GM19238 (cell line): ENCODE measurements around the gene GTPBP6.
A peak's percentile ranks its signal among the peaks of the same experiment; 100 is the strongest.

ENCODE experiments used
- DNase-seq: peaks from one replicate; pipeline ENCODE4 v3.0.0; 2011; ENCODE audit warnings: low spot score; ENCODE audit not compliant: insufficient read length

GTPBP6 gene, protein sequence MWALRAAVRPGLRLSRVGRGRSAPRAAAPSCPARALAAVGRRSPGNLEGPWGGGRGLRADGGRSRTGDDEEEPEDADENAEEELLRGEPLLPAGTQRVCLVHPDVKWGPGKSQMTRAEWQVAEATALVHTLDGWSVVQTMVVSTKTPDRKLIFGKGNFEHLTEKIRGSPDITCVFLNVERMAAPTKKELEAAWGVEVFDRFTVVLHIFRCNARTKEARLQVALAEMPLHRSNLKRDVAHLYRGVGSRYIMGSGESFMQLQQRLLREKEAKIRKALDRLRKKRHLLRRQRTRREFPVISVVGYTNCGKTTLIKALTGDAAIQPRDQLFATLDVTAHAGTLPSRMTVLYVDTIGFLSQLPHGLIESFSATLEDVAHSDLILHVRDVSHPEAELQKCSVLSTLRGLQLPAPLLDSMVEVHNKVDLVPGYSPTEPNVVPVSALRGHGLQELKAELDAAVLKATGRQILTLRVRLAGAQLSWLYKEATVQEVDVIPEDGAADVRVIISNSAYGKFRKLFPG

DNA sequence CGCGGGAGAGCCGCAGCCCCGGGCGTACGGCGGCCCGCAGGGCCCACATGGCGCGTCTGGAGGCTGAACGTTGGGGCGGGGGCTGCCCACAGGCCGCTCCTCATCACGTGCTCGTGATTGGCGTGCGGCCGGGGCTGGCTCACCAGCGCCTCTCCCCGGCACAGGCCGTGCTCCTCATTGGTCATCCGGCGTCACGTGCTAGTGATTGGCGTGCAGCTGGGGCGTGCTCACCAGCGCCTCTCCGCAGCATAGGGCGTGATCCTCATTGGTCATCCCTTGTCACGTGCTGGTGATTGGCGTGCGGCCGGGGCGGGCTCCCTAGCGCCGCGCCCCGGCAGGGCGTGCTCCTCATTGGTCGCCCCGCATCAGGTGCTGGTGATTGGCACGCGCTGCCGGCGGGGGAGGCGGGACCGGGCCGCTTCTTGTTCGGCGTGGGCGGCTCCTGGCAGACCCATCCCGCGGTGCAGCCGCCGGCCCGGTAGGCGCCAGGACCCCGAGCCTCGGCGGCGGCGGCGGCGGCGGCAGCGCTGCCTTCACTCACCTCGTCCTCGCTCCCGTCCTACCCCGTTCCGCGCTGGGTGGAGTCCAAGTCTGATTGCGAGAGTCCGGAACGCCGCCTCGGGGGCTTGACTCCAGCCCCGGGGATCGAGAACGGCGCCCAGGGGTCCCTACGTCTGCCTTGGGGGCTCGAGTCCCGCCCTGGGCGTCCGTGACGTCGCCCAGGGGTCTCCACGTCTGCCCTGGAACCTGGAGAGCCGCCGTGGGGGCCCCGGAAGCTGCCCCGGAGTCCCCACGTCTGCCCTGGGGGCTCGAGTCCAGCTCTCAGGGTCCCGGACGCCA is at the start of gene GTPBP6:
Gene GTPBP6, minus strand, starts transcription at position 58 of the 840 bp plus-strand sequence. Its CDS starts 9 bp downstream, at position 49.
- peak; percentile 97 for DNase-seq

DNA sequence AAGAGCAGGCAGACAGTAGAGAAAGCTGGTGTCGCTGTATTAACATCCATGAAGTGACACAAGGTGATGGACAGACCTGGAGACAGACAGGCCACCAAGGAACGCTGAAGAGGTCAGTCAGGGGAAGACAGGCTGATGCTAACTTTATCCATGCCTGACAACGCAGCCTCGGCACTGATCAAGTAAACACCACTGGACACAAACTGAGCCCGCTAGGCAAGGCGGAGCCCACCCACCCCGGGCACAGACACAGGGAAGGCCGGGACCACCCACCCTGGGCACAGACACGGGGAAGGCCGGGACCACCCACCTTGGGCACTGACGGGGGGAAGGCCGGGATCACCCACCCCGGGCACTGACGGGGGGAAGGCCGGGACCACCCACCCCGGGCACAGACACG is 49.3 kb upstream of the GTPBP6 start:
- no peak for DNase-seq

DNA sequence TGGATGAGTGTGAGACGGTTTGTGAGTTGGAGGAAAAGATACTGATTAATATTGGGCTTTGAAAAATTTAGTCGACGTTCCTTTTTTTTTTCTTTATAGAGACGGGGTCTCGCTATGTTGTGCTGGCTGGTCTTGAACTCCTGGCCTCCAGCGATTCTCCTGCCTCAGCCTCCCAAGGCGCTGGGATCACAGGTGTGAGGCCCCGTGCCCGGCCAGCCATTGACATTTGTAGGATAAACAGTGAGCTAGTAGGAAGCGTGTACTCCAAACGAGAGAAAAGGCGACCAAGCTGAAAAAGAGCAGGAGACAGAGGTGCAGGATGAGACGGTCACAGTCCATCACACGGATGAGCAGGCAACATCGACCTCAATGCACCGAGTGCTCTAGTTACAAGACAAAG is 48.8 kb upstream of the GTPBP6 start:
- no peak for DNase-seq

DNA sequence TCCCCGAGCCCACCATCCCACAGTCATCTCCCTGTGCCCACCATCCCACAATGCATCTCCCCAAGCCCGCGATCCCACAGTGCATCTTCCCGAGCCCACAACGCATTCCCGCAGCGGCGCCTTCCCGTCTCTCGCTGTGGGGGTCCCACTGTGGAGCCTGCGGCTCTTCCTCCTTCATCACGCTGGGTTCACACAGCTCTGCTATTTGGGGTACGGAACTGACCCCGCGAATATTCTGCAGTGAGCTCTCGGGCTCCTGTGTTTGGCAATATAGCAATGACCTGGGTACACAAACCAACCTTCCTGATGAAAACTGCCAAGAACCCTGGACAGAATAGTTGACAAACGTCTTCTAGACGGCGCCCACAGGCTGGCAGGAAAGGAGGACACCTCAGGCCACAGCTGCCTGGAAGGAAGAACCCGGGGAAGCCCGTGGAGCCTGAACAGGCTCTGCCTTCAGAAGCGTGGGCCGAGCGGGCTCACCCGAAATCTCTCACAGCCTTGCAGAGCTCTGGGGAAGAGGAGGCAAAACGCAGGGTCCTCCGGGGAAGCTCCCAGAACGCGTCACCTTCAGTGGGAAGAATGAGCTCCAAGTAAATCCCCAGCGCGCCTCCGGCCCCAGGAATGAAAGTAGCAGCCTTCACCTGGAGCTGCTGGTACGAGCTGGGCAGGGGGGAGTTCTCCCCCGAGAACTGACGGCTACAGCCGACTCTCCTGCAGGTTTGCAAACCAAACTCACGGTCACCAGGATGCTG is 45.2 kb upstream of the GTPBP6 start:
- no peak for DNase-seq

DNA sequence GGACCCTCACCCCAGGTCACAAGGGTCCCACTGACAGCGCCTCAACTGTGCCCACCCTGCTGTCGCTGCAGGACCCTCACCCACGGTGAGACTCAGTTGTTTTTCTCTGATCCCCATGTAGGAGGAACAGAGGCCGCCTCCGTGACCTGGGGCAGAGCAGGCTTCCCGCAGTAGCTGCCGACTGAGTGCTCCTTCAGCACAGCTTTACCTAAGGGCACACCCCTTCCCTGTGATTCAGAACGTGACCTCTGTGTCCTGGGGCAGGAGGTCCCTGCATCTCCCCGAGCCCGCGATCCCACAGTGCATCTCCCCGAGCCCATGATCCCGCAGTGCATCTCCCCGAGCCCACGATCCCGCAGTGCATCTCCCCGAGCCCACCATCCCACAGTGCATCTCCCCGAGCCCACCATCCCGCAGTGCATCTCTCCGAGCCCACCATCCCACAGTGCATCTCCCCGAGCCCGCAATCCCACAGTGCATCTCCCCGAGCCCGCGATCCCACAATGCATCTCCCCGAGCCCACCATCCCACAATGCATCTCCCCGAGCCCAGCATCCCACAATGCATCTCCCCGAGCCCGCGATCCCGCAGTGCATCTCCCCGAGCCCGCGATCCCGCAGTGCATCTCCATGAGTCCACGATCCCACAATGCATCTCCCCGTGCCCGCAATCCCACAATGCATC is 44.5 kb upstream of the GTPBP6 start:
- no peak for DNase-seq

DNA sequence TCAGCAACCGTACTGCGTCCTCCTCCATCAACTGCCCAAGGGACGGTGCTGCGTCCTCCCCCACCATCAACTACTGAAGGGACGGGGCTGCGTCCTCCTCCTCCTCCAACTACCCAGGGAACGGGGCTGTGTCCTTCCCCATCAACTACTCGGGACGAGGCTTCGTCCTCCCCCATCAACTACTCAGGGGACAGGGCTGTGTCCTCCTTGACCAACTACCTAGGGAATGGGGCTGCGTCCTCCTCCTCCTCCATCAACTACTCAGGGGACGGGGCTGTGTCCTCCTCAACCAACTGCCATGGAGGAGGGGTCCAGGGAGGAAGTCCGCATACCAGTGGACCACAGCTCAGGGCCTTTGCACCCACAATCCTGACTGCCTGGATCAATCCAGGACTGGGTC is 43.8 kb upstream of the GTPBP6 start:
- DNase-seq = no peak

DNA sequence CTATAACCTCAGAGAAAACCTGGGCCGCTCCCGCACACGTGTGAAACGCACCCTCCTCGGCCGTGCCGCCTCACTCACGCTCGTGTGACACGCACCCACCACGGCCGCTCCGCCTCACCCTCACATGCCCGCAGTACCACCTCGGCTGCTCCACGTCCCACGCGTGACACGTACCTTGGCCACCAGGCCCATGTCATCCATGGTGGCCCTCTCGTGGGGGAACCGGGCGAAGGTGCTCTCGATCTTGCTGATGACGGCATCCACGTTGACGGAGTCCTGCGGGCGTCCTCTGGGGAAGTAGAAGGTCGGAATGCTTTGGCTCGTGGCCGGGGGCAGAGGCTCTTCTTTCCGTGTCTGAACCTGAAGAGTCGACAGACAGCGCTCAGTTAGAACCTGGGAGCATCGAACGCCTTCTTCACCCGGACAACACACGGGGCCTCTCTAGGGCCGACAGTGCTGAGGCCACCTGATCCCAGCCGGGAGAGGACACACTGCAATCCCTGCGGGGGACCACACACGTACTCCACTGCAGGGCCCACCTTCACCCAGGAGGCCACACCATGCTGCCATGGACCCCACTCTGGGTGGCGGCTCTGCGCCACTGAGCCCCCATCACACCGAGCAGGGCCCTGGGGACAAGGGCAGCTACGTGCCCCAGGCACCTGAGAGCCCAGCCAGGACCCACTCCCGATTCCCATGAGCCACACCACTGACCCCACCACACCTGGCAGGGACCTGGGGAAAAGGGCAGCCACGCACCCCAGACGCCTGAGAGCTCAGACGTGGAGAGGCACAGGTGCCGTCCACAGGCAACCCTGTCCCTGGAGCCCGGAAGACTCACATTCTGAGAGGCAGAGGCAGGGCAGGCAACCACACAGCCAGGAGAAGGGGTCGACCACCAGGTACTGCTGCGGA is 42.9 kb upstream of the GTPBP6 start:
- DNase-seq = no peak

DNA sequence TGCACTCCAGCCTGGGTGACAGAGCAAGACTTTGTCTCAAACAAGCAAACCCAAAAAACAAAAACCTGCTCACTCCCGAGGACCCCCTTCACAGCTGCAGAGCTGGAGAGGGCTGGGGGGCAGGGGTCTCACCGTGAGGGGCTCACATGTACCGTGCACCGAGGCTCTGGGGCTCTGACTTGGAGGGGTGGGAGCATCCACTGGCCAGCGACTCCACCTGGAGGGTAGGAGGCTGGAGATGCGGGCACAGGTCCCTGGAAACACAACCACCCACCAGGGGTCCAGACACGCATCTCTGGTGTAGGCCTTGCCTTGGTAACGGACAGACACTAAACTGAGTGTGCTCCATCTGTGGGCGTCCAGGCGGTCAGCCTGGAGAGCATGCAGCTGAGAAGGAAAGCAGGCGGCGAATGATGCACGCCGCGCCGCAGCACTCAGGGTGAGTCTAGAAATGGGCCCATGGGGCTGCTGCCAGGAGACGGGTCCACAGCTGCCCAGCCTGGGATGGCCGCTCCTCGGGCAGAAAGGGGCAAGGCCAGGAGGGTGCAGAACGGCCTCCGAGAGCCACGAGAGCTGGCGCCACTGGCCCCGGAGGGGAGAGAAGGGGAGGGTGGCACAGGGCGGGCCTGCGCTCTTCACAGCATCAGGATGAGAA is 42.0 kb upstream of the GTPBP6 start:
- DNase-seq = no peak

DNA sequence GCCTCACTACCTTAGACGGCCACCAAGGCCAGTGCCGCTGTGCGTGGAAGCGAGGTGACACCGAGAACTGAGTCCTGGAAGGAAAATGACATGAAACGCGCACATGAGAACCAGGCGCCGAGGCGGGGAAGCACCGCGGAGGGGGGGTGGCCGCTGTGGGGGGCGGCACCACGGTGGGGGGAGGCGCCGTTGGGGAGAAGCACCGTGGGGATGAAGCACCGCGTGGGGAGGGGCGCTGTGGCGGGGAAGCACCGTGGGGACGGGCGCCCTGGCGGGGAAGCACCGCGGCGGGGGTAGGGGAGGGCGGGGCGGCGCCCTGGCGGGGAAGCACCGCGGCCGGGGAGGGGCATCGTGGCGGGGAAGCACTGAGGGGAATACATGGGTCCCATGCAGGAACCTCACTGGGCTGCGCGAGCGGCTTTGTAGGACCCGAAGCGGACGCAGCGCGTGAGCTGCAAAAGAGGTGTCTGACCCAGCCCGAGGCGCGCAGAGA is 40.1 kb upstream of the GTPBP6 start:
- DNase-seq = no peak

DNA sequence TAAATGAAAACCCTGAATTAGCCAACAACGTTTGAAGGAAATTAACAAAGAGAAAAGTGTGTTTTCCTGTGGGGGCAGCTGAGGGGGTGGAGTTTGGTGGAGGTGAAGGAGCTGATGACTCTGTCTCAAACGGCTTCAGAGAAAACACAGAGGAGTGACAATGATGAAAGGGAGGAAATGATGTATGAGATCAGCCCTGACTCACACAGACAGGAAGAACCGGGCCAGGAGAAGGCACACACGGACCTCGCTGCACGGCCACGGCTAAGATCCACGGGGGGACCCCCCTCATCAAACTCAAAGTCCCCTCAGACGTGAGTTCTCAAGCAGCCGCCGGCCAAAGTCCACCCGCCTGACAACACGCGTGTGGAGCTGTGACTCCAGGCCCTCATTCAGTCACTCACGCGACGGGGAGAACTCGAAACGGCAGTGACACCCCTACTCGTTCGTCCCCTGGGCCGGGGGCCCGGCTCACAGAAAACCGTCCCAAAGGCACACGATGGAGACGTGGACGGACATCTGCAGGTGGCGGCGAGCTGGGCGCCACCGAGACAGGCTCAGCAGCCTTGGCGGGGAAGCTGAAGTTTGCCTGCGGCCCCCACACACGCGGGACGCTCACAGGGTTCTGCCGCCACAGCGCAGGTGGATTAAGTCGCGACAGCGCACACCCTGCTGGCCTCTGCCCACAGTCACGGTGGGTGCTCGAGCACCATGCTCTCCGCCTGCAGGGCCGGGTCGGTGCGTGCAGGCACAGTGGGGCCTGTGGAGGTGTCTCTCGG is 39.3 kb upstream of the GTPBP6 start:
- no peak for DNase-seq

DNA sequence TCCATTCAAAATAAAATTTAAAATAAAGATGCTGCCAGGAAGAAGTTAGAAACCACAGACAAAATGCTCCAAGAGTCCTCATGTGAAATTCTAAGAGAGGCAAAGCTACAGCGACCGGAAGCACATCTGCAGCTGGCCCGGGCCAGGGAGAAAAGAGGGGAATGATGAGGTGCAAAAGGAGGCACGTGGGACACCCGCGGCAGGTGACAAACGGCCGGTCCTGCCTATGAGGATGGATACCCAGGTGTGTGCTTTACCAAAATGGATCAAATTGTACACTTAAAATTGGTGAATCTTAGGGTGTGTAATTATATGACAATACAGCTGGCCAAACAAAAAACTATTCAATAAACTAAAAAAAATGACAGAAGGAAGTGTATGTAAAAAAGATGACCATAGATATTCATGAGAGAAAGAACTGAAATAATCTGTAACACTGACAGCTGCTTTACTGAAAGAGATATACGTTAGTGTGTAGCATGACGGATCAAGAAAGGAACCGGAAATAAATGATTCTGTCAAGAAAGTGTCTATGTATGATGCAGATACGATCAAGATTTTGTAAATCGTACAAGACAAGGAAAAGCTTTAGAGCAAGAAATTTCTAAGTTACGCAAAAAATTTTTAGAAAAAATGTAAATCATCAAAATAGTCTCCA is 38.6 kb upstream of the GTPBP6 start:
- DNase-seq = no peak

DNA sequence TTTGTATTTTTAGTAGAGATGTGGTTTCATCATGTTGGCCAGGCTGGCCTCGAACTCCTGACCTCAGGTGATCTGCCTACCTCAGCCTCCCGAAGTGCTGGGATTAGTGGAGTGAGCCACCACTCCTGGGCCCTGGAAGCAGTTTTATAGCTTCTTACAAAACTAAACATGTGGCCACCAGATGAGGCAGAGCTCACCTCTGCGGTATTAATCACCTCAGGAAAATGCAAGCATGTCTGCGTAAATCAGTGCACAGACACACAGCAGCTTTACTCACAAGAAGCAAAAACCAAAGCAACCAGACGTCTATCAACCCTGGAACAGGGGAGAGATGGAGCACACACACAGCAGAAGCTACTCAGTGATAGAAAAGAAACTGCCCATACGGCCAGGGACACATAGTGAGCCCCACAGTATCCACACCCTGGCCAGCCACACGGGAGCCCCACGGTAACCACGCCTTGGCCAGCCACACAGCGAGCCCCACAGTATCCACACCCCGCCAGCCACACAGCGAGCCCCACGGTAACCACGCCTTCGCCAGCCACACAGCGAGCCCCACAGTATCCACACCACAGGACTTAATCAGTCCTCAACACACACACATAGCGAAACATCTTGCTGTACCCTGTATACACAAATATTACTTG is 37.9 kb upstream of the GTPBP6 start:
- no peak for DNase-seq

DNA sequence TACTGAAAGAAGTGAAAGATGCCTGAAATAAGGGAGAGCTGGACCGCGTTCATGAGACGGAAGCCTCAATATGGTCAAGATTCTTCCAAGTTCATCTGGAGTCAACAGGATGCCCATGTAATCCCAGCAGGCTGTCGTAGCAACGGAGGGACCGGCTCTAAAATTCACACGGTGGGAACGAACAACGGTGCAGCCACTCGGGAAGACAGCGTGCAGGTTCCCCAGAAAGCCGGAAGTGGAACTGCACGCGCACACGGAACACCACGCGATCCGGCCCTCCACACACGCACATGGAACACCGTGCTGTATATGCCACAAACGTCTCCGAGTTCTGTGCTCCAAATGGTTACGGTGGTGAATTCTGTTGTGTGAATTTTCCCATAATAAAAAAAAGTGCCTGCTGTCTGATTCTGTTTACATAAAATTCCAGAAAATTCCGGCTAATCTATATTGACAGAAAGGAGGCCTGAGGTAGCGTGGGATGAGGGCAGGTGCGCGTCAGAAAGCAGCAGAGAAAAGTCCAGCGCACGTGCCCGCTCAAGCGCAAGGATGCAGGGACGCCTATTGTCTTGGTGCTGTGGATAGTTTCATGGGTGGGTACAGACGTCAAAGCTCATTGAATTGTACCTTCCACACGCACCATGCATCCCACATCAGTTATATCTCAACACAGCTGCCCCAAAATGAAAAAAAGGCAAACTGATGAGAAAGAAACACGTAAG is 36.9 kb upstream of the GTPBP6 start:
- no peak for DNase-seq

DNA sequence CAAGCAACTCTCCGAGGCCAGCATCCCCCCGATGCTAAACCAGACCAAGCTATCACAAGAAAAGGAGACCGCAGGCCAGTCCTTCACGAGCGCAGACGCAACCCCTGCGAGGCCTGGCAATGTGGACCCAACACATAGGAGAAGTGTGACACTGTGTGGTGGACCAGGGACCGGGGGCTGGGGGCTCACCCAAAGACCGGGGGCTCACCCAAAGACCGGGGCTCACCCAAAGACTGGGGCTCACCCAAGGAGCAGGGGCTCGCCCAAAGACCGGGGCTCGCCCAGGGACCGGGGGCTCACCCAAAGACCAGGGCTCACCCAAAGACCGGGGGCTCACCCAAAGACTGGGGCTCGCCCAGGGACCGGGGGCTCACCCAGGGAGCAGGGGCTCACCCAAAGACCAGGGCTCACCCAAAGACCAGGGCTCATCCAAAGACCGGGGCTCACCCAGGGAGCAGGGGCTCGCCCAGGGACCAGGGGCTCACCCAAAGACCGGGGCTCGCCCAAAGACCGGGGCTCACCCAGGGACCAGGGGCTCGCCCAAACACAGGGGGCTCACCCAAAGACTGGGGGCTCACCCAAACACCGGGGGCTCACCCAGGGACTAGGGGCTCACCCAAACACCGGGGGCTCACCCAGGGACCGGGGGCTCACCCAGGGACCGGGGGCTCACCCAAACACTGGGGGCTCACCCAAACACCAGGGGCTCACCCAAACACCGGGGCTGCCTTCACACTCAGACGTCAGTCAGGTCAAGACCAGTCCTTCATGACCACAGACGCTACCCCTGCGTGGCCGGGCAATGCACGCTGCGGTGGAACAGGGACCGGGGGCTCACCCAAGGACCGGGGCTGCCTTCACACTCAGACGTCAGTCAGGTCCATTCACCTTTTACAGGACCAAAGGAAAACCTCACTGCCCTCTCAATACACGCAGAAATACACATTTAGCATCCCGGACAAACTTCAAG is 35.3 kb upstream of the GTPBP6 start:
- no peak for DNase-seq

DNA sequence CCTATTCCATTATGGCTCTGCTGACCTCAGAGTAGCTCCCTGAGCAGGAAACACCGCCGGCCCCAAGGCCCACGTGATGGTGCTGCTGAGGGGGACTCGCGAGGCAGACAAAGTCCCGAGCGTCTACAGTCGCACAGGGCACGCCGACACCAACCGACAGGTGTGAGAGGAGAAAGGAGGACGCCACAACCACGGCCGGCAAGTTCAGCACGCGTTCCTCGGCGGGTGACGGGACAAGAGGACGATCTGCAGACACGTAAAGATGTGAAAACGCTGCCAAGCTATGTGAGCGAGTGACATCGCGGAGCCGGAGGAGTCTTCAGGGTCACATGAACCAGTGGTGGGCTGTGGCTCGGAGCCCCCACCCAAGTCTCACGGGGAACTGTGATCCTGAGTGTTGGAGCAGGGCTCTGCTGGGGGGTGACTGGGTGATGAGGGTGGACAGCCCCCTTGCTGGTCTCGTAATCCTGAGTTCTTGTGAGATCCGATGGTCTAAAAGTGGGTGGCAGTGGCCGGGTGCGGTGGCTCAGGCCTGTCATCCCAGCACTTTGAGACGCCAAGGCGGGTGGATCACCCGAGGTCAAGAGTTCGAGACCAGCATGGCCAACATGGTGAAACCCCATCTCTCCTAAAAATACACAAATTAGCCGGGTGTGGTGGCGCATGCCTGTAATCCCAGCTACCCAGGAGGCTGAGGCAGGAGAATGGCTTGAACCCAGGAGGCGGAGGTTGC is 34.2 kb upstream of the GTPBP6 start:
- no peak for DNase-seq
